ENCODE results near the gene PACSIN3. TPM values are rescaled to one million over a fixed set of nuclear protein-coding genes. Genes with fewer than 3 reads are reported as not detected.

The PACSIN3 gene
- total RNA-seq, 1 experiment from 2014 or later: 63.1 TPM

- DNase-seq (ENCODE audit: low read depth, low spot score) (peak; percentile 81), ATAC-seq (peak; percentile 85)
- BruUV-seq (replicated peaks): TSS peak; percentile 89
- Histone ChIP-seq H3K9me2 (ENCODE audit: insufficient read depth) (no peaks in the 10 kb centered on the region), H3K4me3 (replicated peaks in 1 of 2; ENCODE audit: low read depth in 1 of 2, low read length in 2 of 2) (peak overlapping the region; percentile 58 to 73), H3K9me3 (ENCODE audit: control insufficient read depth in 1 of 2, insufficient read depth in 1 of 2, low read depth in 1 of 2, low read length in 2 of 2) (no peaks in the 10 kb centered on the region), H3K27ac (ENCODE audit: low read depth, low read length) (peak overlapping the region; percentile 93), H3K9ac (ENCODE audit: low read length) (peak overlapping the region; percentile 90), H2AFZ (ENCODE audit: low read depth, low read length, poor library complexity, severe bottlenecking) (no peak overlapping the region), H3K36me3 (ENCODE audit: control insufficient read depth in 1 of 2, insufficient read depth in 2 of 2, low read length in 2 of 2) (no peaks in the 10 kb centered on the region), H3K27me3 (ENCODE audit: insufficient read depth, low read length) (no peaks in the 10 kb centered on the region), H3K4me2 (ENCODE audit: low read length) (peak overlapping the region; percentile 94), H3K79me2 (ENCODE audit: insufficient read depth, low read length) (peaks cover 35% of the 10 kb centered on the region), H4K20me1 (ENCODE audit: insufficient read depth) (no peaks in the 10 kb centered on the region), H3K4me1 (ENCODE audit: control insufficient read depth in 1 of 2, insufficient read depth in 2 of 2, low read length in 2 of 2) (peaks cover 19 to 50% of the 10 kb centered on the region in 2 experiments)
- RAD21 ChIA-PET (ENCODE audit: low non-redundant PET in 1 of 2, low total read pairs in 2 of 2, uncharacterized antibody in 2 of 2, unreplicated experiment in 2 of 2): interaction anchor here in 1 of 2 experiments (0.6 to 0.7 kb wide), 2 partner anchors 22 to 37 kb away, joined by 5 read pairs; no protein-coding TSS in a partner anchor
- CTCF ChIA-PET: interaction anchor here (0.7 to 1.7 kb wide), 6 partner anchors 20 to 141 kb away, joined by 3 to 6 read pairs (median 4); partner anchors contain the start of gene ACP2
- intact Hi-C loops (cut with micrococcal nuclease): loop anchor here (1.0 kb wide), 1 partner anchor 27 kb away; no protein-coding TSS in a partner anchor
- POLR2A ChIA-PET: interaction anchor here (0.6 to 2.8 kb wide), 10 partner anchors 9 to 644 kb away, joined by 3 to 29 read pairs (median 6); partner anchors contain the start of genes ACP2 and PACSIN3
- TF ChIP-seq EZH2phosphoT487 (IDR thresholded peaks at IDR 0.05; ENCODE audit: borderline replicate concordance): no peak
- TF ChIP-seq CBX3 (IDR thresholded peaks at IDR 0.05; ENCODE audit: low read depth): no peak
- no peak for TF ChIP-seq ATF3 (IDR thresholded peaks at IDR 0.05)
- TF ChIP-seq ELF1 (IDR thresholded peaks at IDR 0.05; ENCODE audit: borderline replicate concordance, low read depth): no peak
- no peak for TF ChIP-seq JUND (IDR thresholded peaks at IDR 0.05)
- TF ChIP-seq SIN3A (IDR thresholded peaks at IDR 0.05; ENCODE audit: low read depth): no peak
- TF ChIP-seq, protein P1, sequence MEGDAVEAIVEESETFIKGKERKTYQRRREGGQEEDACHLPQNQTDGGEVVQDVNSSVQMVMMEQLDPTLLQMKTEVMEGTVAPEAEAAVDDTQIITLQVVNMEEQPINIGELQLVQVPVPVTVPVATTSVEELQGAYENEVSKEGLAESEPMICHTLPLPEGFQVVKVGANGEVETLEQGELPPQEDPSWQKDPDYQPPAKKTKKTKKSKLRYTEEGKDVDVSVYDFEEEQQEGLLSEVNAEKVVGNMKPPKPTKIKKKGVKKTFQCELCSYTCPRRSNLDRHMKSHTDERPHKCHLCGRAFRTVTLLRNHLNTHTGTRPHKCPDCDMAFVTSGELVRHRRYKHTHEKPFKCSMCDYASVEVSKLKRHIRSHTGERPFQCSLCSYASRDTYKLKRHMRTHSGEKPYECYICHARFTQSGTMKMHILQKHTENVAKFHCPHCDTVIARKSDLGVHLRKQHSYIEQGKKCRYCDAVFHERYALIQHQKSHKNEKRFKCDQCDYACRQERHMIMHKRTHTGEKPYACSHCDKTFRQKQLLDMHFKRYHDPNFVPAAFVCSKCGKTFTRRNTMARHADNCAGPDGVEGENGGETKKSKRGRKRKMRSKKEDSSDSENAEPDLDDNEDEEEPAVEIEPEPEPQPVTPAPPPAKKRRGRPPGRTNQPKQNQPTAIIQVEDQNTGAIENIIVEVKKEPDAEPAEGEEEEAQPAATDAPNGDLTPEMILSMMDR (IDR thresholded peaks at IDR 0.05 in 2 of 3, conservative IDR thresholded peaks at IDR 0.05 in 1 of 3; ENCODE audit: borderline replicate concordance in 1 of 3, insufficient read depth in 1 of 3, low read depth in 2 of 3, low read length in 2 of 3): no peak
- TF ChIP-seq, protein P2, sequence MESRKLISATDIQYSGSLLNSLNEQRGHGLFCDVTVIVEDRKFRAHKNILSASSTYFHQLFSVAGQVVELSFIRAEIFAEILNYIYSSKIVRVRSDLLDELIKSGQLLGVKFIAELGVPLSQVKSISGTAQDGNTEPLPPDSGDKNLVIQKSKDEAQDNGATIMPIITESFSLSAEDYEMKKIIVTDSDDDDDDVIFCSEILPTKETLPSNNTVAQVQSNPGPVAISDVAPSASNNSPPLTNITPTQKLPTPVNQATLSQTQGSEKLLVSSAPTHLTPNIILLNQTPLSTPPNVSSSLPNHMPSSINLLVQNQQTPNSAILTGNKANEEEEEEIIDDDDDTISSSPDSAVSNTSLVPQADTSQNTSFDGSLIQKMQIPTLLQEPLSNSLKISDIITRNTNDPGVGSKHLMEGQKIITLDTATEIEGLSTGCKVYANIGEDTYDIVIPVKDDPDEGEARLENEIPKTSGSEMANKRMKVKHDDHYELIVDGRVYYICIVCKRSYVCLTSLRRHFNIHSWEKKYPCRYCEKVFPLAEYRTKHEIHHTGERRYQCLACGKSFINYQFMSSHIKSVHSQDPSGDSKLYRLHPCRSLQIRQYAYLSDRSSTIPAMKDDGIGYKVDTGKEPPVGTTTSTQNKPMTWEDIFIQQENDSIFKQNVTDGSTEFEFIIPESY (IDR thresholded peaks at IDR 0.05; ENCODE audit: extremely low read depth, insufficient replicate concordance, low read length): no peak
- TF ChIP-seq ZFX (IDR thresholded peaks at IDR 0.05): peak; percentile 48; the same call in 1 of the 2 replicates
- TF ChIP-seq RAD21 (IDR thresholded peaks at IDR 0.05; ENCODE audit: low read depth): no peak
- TF ChIP-seq EZH2 (IDR thresholded peaks at IDR 0.05): no peak
- TF ChIP-seq SRF (IDR thresholded peaks at IDR 0.05; ENCODE audit: low read depth): no peak
- TF ChIP-seq POLR2A (IDR thresholded peaks at IDR 0.05; ENCODE audit: borderline replicate concordance, extremely low read depth, insufficient read depth, insufficient read length): peak; percentile 62
- TF ChIP-seq REST (IDR thresholded peaks at IDR 0.05; ENCODE audit: low read depth): no peak
- no peak for TF ChIP-seq ZNF274 (IDR thresholded peaks at IDR 0.05; ENCODE audit: low read depth, low read length)
- TF ChIP-seq, protein P3, sequence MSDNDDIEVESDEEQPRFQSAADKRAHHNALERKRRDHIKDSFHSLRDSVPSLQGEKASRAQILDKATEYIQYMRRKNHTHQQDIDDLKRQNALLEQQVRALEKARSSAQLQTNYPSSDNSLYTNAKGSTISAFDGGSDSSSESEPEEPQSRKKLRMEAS (IDR thresholded peaks at IDR 0.05): no peak
- peak; percentile 86 for TF ChIP-seq POLR2AphosphoS5 (IDR thresholded peaks at IDR 0.05; ENCODE audit: low read depth, low read length)
- no peak for TF ChIP-seq EGR1 (IDR thresholded peaks at IDR 0.05; ENCODE audit: low read depth)
- no peak; the same call in 1 of the 2 replicates for TF ChIP-seq CEBPB (IDR thresholded peaks at IDR 0.05; ENCODE audit: low read depth)
- no peak for TF ChIP-seq FOSL1 (IDR thresholded peaks at IDR 0.05; ENCODE audit: low read depth)
- no peak for TF ChIP-seq SP1 (IDR thresholded peaks at IDR 0.05; ENCODE audit: low read depth)
These were observed 27.8 kb upstream of the PACSIN3 start for GRCh38 chr11:47213950-47214565.

Data from HCT116 (cell line).